Thoracic aorta (tissue), 2 donors: ENCODE data around the gene HMOX1. TPM values are rescaled to one million over a fixed set of nuclear protein-coding genes. Genes with fewer than 3 reads are reported as not detected.
"Not testable (repeated sequence)": the region's sequence is repeated elsewhere in the genome, so short reads cannot be mapped to it uniquely, and the experiment has no call there.

Experiments
- ATAC-seq: fragments of 150-250 bp; one replicate; pipeline ENCODE4 v1.8.0; 2017; ENCODE audit warnings: low read depth; ENCODE audit not compliant: insufficient number of reproducible peaks, low FRiP score
- DNase-seq: peaks from one replicate; pipeline ENCODE4 v3.0.0-alpha.2; 2020; ENCODE audit warnings: low spot score
- H3K27ac ChIP-seq, 2 donors: fragments of 200-600 bp; sonication (generic); 1 replicate in 1 of 2; 2 replicates in 1 of 2; pipeline ENCODE4 v1.5.1; 2016; ENCODE audit warnings: mild to moderate bottlenecking in 2 of 2, moderate library complexity in 2 of 2
- H3K27me3 ChIP-seq: fragments of 200-600 bp; sonication (generic); replicated peaks from 2 replicates; pipeline ENCODE4 v1.6.0; 2016; ENCODE audit warnings: mild to moderate bottlenecking; ENCODE audit not compliant: insufficient read depth
- H3K36me3 ChIP-seq: fragments of 200-600 bp; sonication (generic); one replicate; pipeline ENCODE4 v1.5.1; 2016
- H3K4me1 ChIP-seq, 2 donors: fragments of 200-600 bp; sonication (generic); 1 replicate in 1 of 2; 2 replicates in 1 of 2; pipeline versions ENCODE4 v1.5.1 to v1.6.0; 2016; ENCODE audit warnings: low read depth in 2 of 2, mild to moderate bottlenecking in 1 of 2; ENCODE audit not compliant: control insufficient read depth in 1 of 2
- H3K4me3 ChIP-seq: fragments of 200-600 bp; sonication (generic); 2 replicates; pipeline ENCODE4 v1.5.1; 2016; ENCODE audit warnings: mild to moderate bottlenecking
- H3K9me3 ChIP-seq: fragments of 200-600 bp; sonication (generic); 2 replicates; pipeline ENCODE4 v1.5.1; 2016
- total RNA-seq, 2 donors: library from RNA; depleted of rRNA; stranded (reverse); fragments of >200 nt; gene quantifications; one replicate each; pipeline versions ENCODE4 v1.1.0 to v1.2.3, GENCODE V29; 2016
- TF ChIP-seq, protein P1 (sequence below): fragments of 200-600 bp; sonication (generic); IDR thresholded peaks from one replicate; pipeline ENCODE4 v1.5.1; 2019; ENCODE audit warnings: antibody characterized with exemption

The HMOX1 gene
- total RNA-seq, 2 donors from 2014 or later: 28.3 to 332 TPM

DNA sequence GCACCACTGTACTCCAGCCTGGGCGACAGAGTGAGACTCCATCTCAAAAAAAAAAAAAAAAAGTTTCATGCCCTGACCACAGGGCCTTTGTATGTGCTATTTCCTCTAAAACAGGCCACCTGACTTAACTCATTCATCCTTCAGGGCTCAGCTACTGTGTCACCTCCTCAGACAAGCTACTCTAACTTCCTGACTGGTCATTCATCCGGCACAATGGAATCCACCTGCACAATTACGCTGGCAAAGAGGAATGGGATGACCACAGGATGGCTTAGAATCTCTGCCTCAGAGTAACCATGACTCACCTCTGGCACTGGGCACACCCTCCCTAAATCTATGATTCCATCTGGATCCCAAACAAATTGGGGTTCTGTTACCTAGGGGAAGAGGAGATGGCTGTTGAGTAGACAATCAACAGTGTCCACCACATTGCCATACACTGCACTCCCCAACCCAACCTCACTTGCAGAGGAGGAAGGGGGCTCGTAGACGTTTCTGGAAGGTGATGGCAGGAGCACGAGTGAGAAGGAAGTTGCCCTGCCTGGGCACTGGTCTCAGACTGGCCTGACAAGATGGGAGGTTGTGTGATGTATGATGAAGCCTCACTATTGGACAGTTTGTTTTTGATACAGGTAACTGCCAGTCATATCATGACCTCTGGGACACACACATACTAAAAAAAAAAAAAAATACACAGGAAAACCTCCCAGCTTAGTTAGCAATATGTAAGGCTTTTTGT, 22.8 kb upstream of the HMOX1 start:
- TF ChIP-seq, protein P1, sequence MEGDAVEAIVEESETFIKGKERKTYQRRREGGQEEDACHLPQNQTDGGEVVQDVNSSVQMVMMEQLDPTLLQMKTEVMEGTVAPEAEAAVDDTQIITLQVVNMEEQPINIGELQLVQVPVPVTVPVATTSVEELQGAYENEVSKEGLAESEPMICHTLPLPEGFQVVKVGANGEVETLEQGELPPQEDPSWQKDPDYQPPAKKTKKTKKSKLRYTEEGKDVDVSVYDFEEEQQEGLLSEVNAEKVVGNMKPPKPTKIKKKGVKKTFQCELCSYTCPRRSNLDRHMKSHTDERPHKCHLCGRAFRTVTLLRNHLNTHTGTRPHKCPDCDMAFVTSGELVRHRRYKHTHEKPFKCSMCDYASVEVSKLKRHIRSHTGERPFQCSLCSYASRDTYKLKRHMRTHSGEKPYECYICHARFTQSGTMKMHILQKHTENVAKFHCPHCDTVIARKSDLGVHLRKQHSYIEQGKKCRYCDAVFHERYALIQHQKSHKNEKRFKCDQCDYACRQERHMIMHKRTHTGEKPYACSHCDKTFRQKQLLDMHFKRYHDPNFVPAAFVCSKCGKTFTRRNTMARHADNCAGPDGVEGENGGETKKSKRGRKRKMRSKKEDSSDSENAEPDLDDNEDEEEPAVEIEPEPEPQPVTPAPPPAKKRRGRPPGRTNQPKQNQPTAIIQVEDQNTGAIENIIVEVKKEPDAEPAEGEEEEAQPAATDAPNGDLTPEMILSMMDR: no peak
- Histone ChIP-seq H3K4me1 (peaks cover 0 to 6% of the 10 kb centered on the region in 2 donors), H3K27me3 (no peaks in the 10 kb centered on the region), H3K27ac (no peak overlapping the region), H3K36me3 (no peaks in the 10 kb centered on the region), H3K9me3 (no peaks in the 10 kb centered on the region), H3K4me3 (no peak overlapping the region)
- DNase-seq: no peak
- no peak for ATAC-seq

DNA sequence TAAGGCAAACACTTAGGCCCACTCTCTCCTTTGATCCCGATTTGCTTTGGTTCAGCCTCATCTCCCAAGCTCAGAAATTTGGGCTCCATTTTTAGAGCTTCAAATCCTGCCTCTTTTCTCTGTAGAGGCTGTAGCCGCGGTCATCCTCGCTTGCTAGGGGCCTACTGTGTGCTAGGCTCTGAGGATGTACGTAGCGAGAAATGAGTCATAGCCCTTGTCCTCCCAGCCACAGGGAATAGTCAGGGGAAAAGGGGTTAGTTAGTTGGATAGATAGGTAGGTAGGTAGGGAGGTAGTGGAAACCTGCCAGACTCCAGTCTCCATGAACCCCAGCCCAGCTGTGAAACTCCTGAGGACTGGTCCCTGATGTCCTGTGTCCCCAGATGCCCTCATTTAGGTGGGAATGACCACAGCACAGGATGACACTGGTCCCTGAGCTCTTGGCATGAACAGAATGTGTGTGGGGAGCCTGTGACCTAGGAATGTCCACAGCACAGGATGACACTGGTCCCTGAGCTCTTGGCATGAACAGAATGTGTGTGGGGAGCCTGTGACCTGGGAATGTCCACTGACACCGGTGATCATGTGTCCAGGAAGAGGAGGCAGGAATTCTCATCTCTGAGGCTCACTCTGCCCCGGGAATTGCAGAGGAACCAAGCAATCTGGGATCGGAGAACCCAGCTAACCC, 21.4 kb upstream of the HMOX1 start:
- DNase-seq: no peak
- Histone ChIP-seq H3K4me3 (no peak overlapping the region), H3K9me3 (no peaks in the 10 kb centered on the region), H3K4me1 (no peaks in the 10 kb centered on the region), H3K27ac (no peak overlapping the region), H3K36me3 (no peaks in the 10 kb centered on the region), H3K27me3 (no peaks in the 10 kb centered on the region)
- no peak for ATAC-seq
- TF ChIP-seq, protein P1: no peak

DNA sequence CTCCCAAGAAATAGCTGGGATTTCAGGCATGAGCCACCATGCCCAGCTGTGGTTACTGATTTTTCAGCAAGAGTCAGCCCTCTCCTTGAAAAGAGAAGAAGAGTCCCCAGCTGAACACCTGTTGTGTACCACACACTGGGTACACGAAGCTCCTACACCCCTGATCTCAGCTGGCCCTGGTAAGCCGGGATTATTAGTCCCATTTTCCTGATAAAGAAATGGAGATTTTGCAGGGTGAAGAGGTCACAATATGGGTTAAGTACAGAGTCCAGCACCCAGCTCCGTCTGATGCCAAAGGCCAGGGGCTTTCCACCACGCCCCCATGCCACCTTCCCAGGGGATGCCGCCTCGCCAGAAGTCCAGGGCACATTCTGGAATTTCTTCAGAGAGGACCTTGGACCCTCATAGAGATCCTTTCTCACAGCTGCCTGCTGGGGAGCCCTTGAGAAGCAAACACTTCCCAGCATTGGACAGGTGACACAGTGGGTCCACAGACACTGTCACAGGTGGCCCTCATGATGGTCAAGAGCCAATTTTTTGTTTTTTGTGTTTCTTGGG, 19.8 kb upstream of the HMOX1 start:
- H3K36me3 ChIP-seq: no peaks in the 10 kb centered on the region
- H3K4me1 ChIP-seq: no peaks in the 10 kb centered on the region
- H3K4me3 ChIP-seq: no peak overlapping the region
- H3K27me3 ChIP-seq: no peaks in the 10 kb centered on the region
- H3K9me3 ChIP-seq: no peaks in the 10 kb centered on the region
- TF ChIP-seq, protein P1: no peak
- ATAC-seq (no peak), DNase-seq (no peak)
- no peak overlapping the region for H3K27ac ChIP-seq

DNA sequence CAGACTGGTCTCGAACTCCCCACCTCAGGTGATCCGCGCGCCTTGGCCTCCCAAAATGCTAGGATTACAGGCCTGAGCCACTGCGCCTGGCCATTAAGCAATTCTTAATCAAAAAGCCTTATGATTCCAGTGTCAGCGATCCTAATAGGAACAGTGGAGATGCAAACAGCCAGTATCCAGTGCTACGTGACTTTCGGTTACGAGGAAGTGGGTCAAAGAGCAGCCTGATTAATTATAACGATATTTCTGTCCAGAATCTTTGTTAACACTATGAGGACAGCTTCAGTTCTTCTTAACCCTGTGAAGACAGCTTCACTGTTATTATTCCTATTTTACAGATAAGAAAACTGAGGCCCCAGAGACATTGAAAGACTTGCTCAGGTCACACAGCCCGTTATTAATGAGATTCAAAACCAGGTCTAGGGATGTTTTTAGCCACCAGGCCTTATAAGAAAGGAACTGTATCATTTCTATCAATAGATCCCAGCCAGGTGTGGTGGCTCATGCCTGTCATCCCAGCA, 17.3 kb upstream of the HMOX1 start:
- H3K27me3 ChIP-seq: no peaks in the 10 kb centered on the region
- H3K27ac ChIP-seq: no peak overlapping the region
- ATAC-seq (no peak), DNase-seq (no peak)
- H3K4me1 ChIP-seq: no peaks in the 10 kb centered on the region
- H3K9me3 ChIP-seq: no peaks in the 10 kb centered on the region
- no peak overlapping the region for H3K4me3 ChIP-seq
- TF ChIP-seq, protein P1: no peak
- H3K36me3 ChIP-seq: no peaks in the 10 kb centered on the region

DNA sequence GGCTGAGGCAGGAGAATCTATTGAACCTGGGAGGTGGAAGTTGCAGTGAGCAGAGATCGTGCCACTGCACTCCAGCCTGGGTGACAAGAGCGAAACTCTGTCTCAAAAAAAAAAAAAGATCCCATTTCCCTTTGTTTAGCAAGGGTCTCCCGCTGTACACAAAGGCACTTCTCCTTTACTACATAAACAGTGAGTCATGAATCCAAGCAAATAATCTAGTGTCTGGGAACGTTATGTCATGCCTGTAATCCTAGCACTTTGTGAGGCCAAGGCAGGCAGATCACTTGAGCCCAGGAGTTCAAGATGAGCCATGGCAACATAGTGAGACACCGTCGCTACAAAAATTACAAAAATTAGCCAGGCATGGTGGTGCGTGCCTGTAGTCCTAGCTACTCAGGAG, 16.7 kb upstream of the HMOX1 start:
- H3K4me1 ChIP-seq, ATAC-seq, H3K27ac ChIP-seq, H3K4me3 ChIP-seq, H3K9me3 ChIP-seq, H3K36me3 ChIP-seq, DNase-seq, H3K27me3 ChIP-seq: not testable (repeated sequence)
